ENCODE data around the gene LRMDA. TPM values are rescaled to one million over a fixed set of nuclear protein-coding genes. Genes with fewer than 3 reads are reported as not detected.

Gene LRMDA
- total RNA-seq, 1 donor from 2014 or later: not detected

GRCh38 chr10:76310588-76311080 lies 879.2 kb downstream of the LRMDA start:
- intact Hi-C loops (cut with micrococcal nuclease): no loop called here

- intact Hi-C loops (cut with micrococcal nuclease): no loop called here
Observed at GRCh38 chr10:76311752-76312636, 880.6 kb downstream of the LRMDA start.

- intact Hi-C loops (cut with micrococcal nuclease): no loop called here
Observed at GRCh38 chr10:76315240-76315639, 883.8 kb downstream of the LRMDA start.

- intact Hi-C loops (cut with micrococcal nuclease): no loop called here
Observed at GRCh38 chr10:76316234-76316633, 884.8 kb downstream of the LRMDA start.

GRCh38 chr10:76317078-76317477 lies 885.7 kb downstream of the LRMDA start:
- intact Hi-C loops (cut with micrococcal nuclease): no loop called here

- intact Hi-C loops (cut with micrococcal nuclease): no loop called here
Observed at GRCh38 chr10:76318211-76318610, 886.8 kb downstream of the LRMDA start.

GRCh38 chr10:76319661-76320060 lies 888.2 kb downstream of the LRMDA start:
- intact Hi-C loops (cut with micrococcal nuclease): no loop called here

- intact Hi-C loops (cut with micrococcal nuclease): no loop called here
Observed at GRCh38 chr10:76324283-76324682, 892.9 kb downstream of the LRMDA start.

- intact Hi-C loops (cut with micrococcal nuclease): no loop called here
Observed at GRCh38 chr10:76327441-76327840, 896.0 kb downstream of the LRMDA start.

- intact Hi-C loops (cut with micrococcal nuclease): no loop called here
Observed at GRCh38 chr10:76328348-76328747, 896.9 kb downstream of the LRMDA start.

- intact Hi-C loops (cut with micrococcal nuclease): no loop called here
Observed at GRCh38 chr10:76329891-76330575, 898.6 kb downstream of the LRMDA start.

GRCh38 chr10:76331742-76332141 lies 900.3 kb downstream of the LRMDA start:
- intact Hi-C loops (cut with micrococcal nuclease): no loop called here

- intact Hi-C loops (cut with micrococcal nuclease): no loop called here
Observed at GRCh38 chr10:76333326-76333725, 901.9 kb downstream of the LRMDA start.

- intact Hi-C loops (cut with micrococcal nuclease): no loop called here
Observed at GRCh38 chr10:76333796-76334195, 902.4 kb downstream of the LRMDA start.

- intact Hi-C loops (cut with micrococcal nuclease): no loop called here
Observed at GRCh38 chr10:76334255-76334654, 902.8 kb downstream of the LRMDA start.

- intact Hi-C loops (cut with micrococcal nuclease): no loop called here
Observed at GRCh38 chr10:76336213-76336963, 905.0 kb downstream of the LRMDA start.

- intact Hi-C loops (cut with micrococcal nuclease): no loop called here
Observed at GRCh38 chr10:76337641-76338040, 906.2 kb downstream of the LRMDA start.

- intact Hi-C loops (cut with micrococcal nuclease): no loop called here
Observed at GRCh38 chr10:76338187-76338586, 906.8 kb downstream of the LRMDA start.

- intact Hi-C loops (cut with micrococcal nuclease): no loop called here
Observed at GRCh38 chr10:76341740-76342139, 910.3 kb downstream of the LRMDA start.

- intact Hi-C loops (cut with micrococcal nuclease): no loop called here
Observed at GRCh38 chr10:76342996-76343395, 911.6 kb downstream of the LRMDA start.

GRCh38 chr10:76347832-76348231 lies 916.4 kb downstream of the LRMDA start:
- intact Hi-C loops (cut with micrococcal nuclease): no loop called here

GRCh38 chr10:76350583-76350982 lies 919.2 kb downstream of the LRMDA start:
- intact Hi-C loops (cut with micrococcal nuclease): no loop called here

Measured in T-helper 1 cell treated with Interleukin-12 subunit alpha and Interleukin-12 subunit beta and Interleukin-4 antibody, amounts not matched to agents 30 ng/mL and 1 ng/mL, for 36 hours (primary cell).